Stimulated activated CD8-positive, alpha-beta memory T cell treated with anti-CD3 and anti-CD28 coated beads, Interleukin-7, amount 100 ng/mL, for 1 hour (primary cell): ENCODE data around the gene SKI.
A peak's percentile ranks its signal among the peaks of the same experiment; 100 is the strongest.

ENCODE experiments used
- DNase-seq, 2 donors: peaks; one replicate each; pipeline ENCODE4 v3.0.0-alpha.2; 2020; ENCODE audit warnings: low read depth in 2 of 2

The SKI gene

GRCh38 chr1:2228157-2228594, at the start of gene SKI:
TSS of gene SKI (plus strand) at chr1:2228319. CDS start at chr1:2228767, 448 bp downstream.
- DNase-seq, result no peak

GRCh38 chr1:2178875-2179274, 49.2 kb upstream of the SKI start:
- no peak for DNase-seq

- DNase-seq, result no peak
These were observed 48.7 kb upstream of the SKI start for GRCh38 chr1:2179283-2180013.

GRCh38 chr1:2180297-2181245, 47.5 kb upstream of the SKI start:
- DNase-seq, result no peak

- DNase-seq, result no peak
These were observed 46.8 kb upstream of the SKI start for GRCh38 chr1:2181271-2181670.

GRCh38 chr1:2181752-2182151, 46.4 kb upstream of the SKI start:
- no peak for DNase-seq

- no peak for DNase-seq
These were observed 45.7 kb upstream of the SKI start for GRCh38 chr1:2182376-2182775.

GRCh38 chr1:2183937-2184334, 44.2 kb upstream of the SKI start:
- DNase-seq, result no peak

- DNase-seq, result no peak
These were observed 43.6 kb upstream of the SKI start for GRCh38 chr1:2184531-2184930.

- DNase-seq, result no peak
These were observed 43.2 kb upstream of the SKI start for GRCh38 chr1:2184934-2185333.

GRCh38 chr1:2185880-2186855, 42.0 kb upstream of the SKI start:
- no peak for DNase-seq

- no peak for DNase-seq
These were observed 41.2 kb upstream of the SKI start for GRCh38 chr1:2186901-2187300.

- no peak for DNase-seq
These were observed 40.5 kb upstream of the SKI start for GRCh38 chr1:2187619-2188018.

- no peak for DNase-seq
These were observed 39.8 kb upstream of the SKI start for GRCh38 chr1:2188336-2188735.

GRCh38 chr1:2189459-2190425, 38.4 kb upstream of the SKI start:
- DNase-seq, result peak; percentile 76 to 77

- no peak for DNase-seq
These were observed 37.6 kb upstream of the SKI start for GRCh38 chr1:2190491-2190976.

- no peak for DNase-seq
These were observed 35.8 kb upstream of the SKI start for GRCh38 chr1:2192031-2192995.

GRCh38 chr1:2193514-2194281, 34.4 kb upstream of the SKI start:
- DNase-seq, result no peak
